HG02759 (cell line): Measurements from ENCODE around the gene LGALS3.
A peak's percentile ranks its signal among the peaks of the same experiment; 100 is the strongest.

Experiments
- ATAC-seq: cut with Tn5 transposase; IDR thresholded peaks from one replicate; pipeline ENCODE4 v1.9.1; 2021; ENCODE audit warnings: mild to moderate bottlenecking, moderate library complexity; ENCODE audit not compliant: unreplicated experiment

Gene LGALS3

GRCh38 chr14:55129428-55130195, 560 bp downstream of the LGALS3 start:
- ATAC-seq, result peak; percentile 56

DNA sequence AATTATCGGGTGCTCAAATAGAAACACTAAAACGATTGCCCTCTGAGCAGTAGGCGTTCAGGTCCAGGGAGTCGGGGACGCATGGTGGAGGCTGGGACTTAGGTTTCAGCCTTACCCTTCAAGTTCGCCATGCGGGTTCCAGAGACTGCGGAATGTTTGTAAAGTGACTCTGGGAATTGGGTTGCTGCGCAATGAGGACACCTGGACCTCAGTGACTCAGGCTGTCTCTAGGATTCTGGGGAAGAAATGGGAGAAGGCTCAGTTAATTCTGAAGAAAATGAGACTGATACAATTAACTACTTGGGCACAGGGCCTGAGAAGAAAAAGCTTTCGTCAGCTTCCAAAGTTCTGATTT, 1.1 kb downstream of the LGALS3 start:
- ATAC-seq, result no peak

DNA sequence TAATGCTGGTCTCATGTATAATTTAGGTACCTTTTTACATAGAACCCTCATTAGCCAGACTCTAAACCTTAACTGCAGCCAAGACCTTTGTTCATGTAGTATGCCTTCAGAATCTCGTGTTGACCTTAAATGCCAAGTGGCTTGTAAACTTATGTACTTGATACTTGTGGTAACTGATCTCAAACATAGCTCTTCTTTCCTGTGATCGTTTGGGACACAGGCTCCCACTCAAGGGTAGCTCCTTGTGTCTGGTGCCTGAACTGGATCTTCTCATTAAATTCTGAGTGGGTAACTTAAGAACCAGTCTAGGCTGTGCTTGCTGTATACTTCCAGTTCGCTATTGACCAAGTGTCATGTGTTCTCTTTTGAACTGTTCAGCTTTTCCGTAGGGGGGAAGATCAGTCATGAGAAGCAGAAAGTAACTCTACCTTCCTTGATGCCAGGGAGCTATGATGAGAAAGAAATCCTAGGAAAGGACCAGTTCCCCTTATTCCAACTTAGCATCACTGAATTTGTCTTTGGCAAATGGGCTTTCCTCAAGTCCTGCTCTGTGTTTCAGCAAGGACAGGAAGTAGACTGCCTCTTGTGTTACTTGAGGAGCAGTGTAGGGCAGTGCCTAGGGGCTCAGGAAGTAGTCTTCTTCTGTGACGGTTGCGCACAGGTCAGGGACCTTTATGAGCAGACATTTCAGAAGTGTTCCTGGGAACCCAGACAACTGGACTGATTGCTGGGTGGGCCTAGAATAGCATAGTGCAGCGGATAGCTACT, 2.5 kb downstream of the LGALS3 start:
- ATAC-seq, result no peak

GRCh38 chr14:55133416-55133815, 4.4 kb downstream of the LGALS3 start:
- ATAC-seq, result no peak

DNA sequence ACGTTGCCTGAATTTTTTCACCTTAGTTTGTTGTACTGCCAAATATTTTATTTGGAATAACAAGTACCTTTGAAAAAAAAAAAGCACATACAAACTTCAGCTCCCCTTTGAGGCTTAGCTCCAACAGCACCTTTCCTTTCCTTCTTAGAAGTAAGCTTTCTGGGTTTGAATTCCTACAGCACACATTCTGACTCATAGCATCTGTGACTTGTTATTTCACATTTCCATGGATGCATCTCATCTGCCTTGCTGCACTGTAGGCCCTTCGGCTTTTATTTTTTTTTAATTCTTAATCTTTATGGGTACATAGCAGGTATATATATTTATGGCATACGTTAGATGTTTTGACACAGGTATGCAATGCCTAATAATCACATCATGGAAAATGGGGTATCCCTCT, 7.2 kb downstream of the LGALS3 start:
- no peak for ATAC-seq

DNA sequence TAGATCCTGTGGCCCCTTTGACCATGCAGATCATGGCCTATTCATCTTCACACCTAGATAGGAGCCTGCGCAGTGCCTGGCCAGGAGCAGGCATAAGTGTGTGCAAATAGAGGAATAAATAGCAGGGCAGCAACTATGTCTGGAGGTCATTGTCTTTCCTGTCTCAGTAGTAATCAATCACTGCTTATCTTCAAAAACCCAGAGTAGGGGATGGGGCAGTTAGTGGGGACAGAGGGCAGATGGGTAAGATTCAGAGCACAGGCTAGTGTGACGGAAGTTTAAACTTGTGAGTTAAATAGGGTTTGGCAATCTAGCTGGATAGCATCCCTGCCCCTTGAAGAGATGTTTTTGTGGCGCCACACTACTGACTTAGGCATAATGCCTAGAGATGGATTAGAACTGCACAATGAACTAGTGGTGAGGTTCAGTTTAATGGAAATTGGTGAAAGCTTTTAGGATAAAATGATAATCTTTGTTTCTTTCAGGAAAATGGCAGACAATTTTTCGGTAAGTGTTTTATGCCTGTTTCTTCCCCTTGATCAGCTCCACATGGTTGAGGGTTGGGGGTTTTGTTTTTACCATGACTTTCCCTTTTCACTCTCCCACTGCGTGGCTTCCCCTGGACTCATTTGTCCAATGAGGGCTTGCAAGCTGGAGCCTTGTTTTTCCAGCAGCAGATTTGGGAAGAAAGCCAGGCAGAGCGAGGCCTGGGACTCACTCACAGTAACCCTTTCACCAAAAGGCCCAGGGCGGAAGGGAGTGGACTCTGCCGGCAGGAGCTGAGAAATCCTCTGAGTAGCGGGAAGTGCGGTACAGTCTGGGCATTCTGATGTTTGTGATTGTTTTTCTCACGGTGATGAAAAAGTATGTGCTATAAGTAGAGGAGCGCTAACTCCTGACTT, 8.1 kb downstream of the LGALS3 start:
- no peak for ATAC-seq

GRCh38 chr14:55138091-55138490, 9.0 kb downstream of the LGALS3 start:
- no peak for ATAC-seq

DNA sequence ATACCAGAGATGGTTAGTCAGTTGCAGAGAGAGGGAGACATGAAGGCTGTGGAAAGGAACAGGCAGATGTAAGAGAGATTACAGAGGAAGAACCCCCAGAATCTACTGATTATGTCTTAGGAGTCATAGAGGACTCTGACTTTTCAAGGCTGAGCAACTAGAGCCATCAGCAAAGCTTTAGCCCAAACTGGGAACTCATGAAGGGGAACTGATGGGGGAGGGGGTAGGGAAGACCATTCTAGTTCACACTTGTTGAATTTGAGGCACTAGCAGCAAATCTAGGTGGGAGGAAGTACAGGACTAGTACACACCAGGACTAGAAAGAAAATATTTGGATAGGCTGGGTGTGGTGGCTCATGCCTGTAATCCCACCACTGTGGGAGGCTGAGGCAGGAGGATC, 10.1 kb downstream of the LGALS3 start:
- no peak for ATAC-seq

GRCh38 chr14:55139696-55140509, 10.9 kb downstream of the LGALS3 start:
- no peak for ATAC-seq

- ATAC-seq, result no peak
Observed at GRCh38 chr14:55141825-55142224, 12.8 kb downstream of the LGALS3 start.

DNA sequence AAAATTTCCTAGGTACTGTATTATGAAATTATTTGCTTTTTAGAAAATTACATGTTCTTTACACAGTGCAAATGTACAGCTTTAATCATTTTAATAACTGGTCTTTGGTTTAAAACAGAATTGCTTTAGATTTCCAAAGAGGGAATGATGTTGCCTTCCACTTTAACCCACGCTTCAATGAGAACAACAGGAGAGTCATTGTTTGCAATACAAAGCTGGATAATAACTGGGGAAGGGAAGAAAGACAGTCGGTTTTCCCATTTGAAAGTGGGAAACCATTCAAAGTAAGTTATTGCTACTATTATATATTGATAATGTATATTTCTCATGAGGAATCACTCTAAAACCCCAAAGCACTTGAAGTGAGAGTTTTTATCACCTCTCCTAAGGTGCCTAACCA, 13.4 kb downstream of the LGALS3 start:
- no peak for ATAC-seq

DNA sequence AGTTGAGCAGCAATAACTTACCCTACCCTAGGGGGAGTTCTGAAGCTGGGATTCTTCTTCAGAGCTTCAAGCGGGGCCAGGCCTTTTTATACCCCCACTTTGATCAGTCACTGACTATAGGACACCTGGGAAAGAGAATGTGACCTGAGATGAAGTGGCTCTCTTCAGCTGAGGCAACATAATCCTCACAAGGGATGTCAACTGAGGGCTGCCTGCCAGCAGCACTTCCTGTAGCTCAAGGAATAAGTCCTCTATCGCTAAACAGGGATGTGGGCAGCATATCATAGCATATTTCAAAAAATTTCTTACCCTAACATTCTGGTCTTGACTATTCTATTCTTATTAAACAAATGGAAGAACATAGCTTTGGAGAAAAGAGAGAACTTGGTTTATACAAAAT, 17.4 kb downstream of the LGALS3 start:
- ATAC-seq, result no peak

GRCh38 chr14:55151601-55152000, 22.5 kb downstream of the LGALS3 start:
- no peak for ATAC-seq

DNA sequence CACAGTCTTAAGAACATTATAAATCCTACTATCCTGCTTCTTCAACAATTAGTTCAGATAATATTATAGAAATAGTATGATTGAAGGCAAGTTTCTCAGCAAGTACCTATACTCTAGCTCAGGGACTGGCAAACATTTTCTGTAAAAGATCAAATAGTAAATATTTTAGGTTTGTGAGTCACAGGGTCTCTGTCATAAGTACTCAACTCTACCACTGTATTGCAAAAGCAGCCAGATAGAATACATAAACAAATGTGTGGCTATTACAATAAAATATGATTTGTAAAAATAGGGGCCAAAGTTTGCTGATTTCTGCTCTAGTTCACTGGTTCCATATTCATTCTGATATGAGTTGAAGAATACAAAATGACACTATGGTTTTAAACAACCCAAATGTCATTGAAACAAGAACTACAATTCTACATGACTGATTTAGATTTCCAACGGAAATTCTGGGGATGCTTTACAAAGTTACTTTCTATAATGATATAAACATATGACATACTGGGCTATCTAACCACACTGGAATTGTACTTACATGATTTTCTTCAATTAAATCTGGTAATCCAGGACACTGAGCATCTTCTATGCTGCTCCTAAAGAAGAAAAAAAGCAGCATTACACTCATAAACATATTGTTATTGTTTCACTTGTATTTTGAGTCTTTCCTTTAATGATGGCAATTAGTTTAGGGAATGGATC, 23.2 kb downstream of the LGALS3 start:
- no peak for ATAC-seq

DNA sequence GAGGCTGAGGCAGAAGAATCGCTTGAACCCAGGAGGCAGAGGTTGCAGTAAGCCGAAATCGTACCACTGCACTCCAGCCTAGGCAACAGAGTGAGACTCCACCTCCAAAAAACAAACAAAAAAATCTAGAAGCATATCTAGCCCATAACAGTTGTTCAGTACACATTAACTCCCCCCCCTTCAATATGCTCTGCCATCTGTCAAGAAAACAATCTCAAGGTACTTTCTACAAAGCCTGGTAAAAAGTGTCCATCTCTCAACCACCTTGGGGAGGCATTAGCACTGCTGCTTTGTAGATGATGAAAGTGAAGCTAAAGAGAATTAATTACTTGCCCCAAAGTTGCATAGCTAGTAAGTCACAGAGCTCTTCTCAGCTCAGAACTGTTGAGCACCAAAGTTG, 24.9 kb downstream of the LGALS3 start:
- ATAC-seq, result no peak

- no peak for ATAC-seq
Observed at GRCh38 chr14:55157080-55157479, 28.0 kb downstream of the LGALS3 start.

DNA sequence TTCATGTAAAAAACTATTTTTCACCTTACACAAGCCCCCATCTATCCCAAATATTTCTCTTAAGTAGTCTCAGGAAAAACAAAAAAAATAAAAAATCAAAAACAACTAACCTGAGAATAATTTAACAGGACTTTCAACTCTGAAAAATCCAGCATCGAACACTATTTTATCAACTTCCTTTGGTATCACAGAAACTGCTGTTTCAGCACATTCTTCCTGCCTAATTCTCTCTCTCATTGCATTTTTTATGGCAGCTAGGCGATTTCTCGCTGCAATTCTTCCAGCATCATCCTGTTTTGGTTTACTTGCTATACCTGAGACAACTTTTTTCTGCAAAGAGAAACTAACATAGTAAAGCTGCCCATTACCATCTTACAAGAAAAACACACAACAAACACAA, 29.4 kb downstream of the LGALS3 start:
- ATAC-seq, result no peak

GRCh38 chr14:55160989-55161388, 31.9 kb downstream of the LGALS3 start:
- no peak for ATAC-seq

- ATAC-seq, result no peak
Observed at GRCh38 chr14:55170526-55170925, 41.5 kb downstream of the LGALS3 start.

- no peak for ATAC-seq
Observed at GRCh38 chr14:55180006-55180405, 51.0 kb downstream of the LGALS3 start.
